SK-N-SH (cell line): ENCODE results near the gene SLC35D2. TPM values are rescaled to one million over a fixed set of nuclear protein-coding genes. Genes with fewer than 3 reads are reported as not detected.

Source experiments
- CTCF ChIA-PET: fragments of 300-600, 350-600 bp; formaldehyde crosslinking; extraction: SDS; loops from one replicate; lab custom pipeline; 2021; lab: Yijun Ruan, JAX
- POLR2A ChIA-PET: fragments of 350-600 bp; sonication (Branson Sonifier 250); formaldehyde crosslinking; extraction: SDS; loops from one replicate; lab custom pipeline; 2020; ENCODE audit warnings: antibody characterized with exemption, inconsistent platforms; lab: Yijun Ruan, JAX
- DNase-seq: peaks from one replicate; pipeline ENCODE4 v3.0.0; 2012
- H2AFZ ChIP-seq: fragments of 200-600 bp; sonication (generic); 2 replicates; pipeline ENCODE4 v1.8.1; 2016; ENCODE audit warnings: antibody characterized with exemption, mild to moderate bottlenecking, low read depth
- H3F3A ChIP-seq: fragments of 200-600 bp; sonication (generic); replicated peaks from 2 replicates; pipeline ENCODE3; 2016; ENCODE audit warnings: antibody characterized with exemption, mild to moderate bottlenecking; ENCODE audit not compliant: insufficient read depth
- H3K27ac ChIP-seq, 2 experiments: fragments of 200-500 bp in 1 of 2; fragments of 200-600 bp in 1 of 2; sonication (Bioruptor generic) in 1 of 2; sonication (generic), shearing (Covaris generic) in 1 of 2; 2 replicates each; pipeline versions ENCODE4 v1.5.1 to v1.6.1; 2014 to 2016; ENCODE audit warnings: low read depth in 2 of 2, inconsistent platforms in 1 of 2, low read length in 1 of 2, mild to moderate bottlenecking in 1 of 2, mixed read lengths in 1 of 2
- H3K27me3 ChIP-seq: fragments of 200-600 bp; sonication (generic), shearing (Covaris generic); 2 replicates; pipeline ENCODE4 v1.6.1; 2016; ENCODE audit warnings: mixed run types; ENCODE audit not compliant: insufficient read depth
- H3K36me3 ChIP-seq, 2 experiments: fragments of 200-500 bp in 1 of 2; fragments of 200-600 bp in 1 of 2; sonication (Bioruptor generic) in 1 of 2; sonication (generic) in 1 of 2; replicated peaks in 1 of 2; 2 replicates each; pipeline versions ENCODE3 to v1.5.1; 2014 to 2016; ENCODE audit warnings: low read length in 1 of 2, mild to moderate bottlenecking in 1 of 2; ENCODE audit not compliant: insufficient read depth in 2 of 2, control insufficient read depth in 1 of 2
- H3K4me1 ChIP-seq, 2 experiments: fragments of 200-500 bp in 1 of 2; fragments of 200-600 bp in 1 of 2; sonication (Bioruptor generic) in 1 of 2; sonication (generic), shearing (Covaris generic) in 1 of 2; 2 replicates each; pipeline versions ENCODE4 v1.5.1 to v1.6.1; 2014 to 2016; ENCODE audit warnings: low read depth in 1 of 2, low read length in 1 of 2, mixed run types in 1 of 2; ENCODE audit not compliant: insufficient read depth in 2 of 2, control insufficient read depth in 1 of 2
- H3K4me2 ChIP-seq: fragments of 200-600 bp; sonication (generic), shearing (Covaris generic); 2 replicates; pipeline ENCODE4 v1.6.1; 2017; ENCODE audit warnings: mixed run types
- H3K4me3 ChIP-seq, 2 experiments: fragments of 200-500 bp in 1 of 2; fragments of 200-600 bp in 1 of 2; sonication (Bioruptor generic) in 1 of 2; sonication (generic), shearing (Covaris generic) in 1 of 2; 2 replicates each; pipeline versions ENCODE4 v1.5.1 to v1.8.1; 2014 to 2016; ENCODE audit warnings: low read depth in 2 of 2, inconsistent platforms in 1 of 2, low read length in 1 of 2, mild to moderate bottlenecking in 1 of 2, mixed read lengths in 1 of 2, moderate library complexity in 1 of 2
- H3K79me2 ChIP-seq: fragments of 200-600 bp; sonication (generic); 2 replicates; pipeline ENCODE4 v1.8.1; 2017; ENCODE audit warnings: mild to moderate bottlenecking; ENCODE audit not compliant: insufficient read depth
- H3K9ac ChIP-seq: fragments of 200-600 bp; sonication (generic); 2 replicates; pipeline ENCODE4 v1.6.1; 2017; ENCODE audit warnings: mixed run types
- H3K9me2 ChIP-seq: fragments of 200-600 bp; sonication (generic); 2 replicates; pipeline ENCODE4 v1.6.1; 2017; ENCODE audit warnings: mixed run types
- H3K9me3 ChIP-seq: fragments of 200-600 bp; sonication (generic); 2 replicates; pipeline ENCODE4 v1.6.1; 2017; ENCODE audit warnings: mixed run types, mild to moderate bottlenecking, moderate library complexity
- H4K20me1 ChIP-seq: fragments of 200-600 bp; sonication (generic); 2 replicates; pipeline ENCODE4 v1.6.1; 2017; ENCODE audit warnings: mild to moderate bottlenecking, mixed run types; ENCODE audit not compliant: insufficient read depth
- CTCF ChIP-seq: fragments of 200-600 bp; sonication (generic); IDR thresholded peaks from 2 replicates; pipeline ENCODE4 v1.6.1; 2017; ENCODE audit warnings: antibody characterized with exemption, mild to moderate bottlenecking, moderate library complexity
- ELF1 ChIP-seq: IDR thresholded peaks from 2 replicates; pipeline ENCODE4 v1.4.0; 2012
- EP300 ChIP-seq, 2 experiments: IDR thresholded peaks; 2 replicates each; pipeline versions ENCODE4 v1.4.0 to v1.6.1; 2012; ENCODE audit warnings: borderline replicate concordance in 1 of 2, low read depth in 1 of 2, low read length in 1 of 2
- EZH2phosphoT487 ChIP-seq: fragments of 200-600 bp; sonication (generic); IDR thresholded peaks from 2 replicates; pipeline ENCODE4 v1.6.1; 2017; ENCODE audit warnings: low read depth, mixed run types, mild to moderate bottlenecking, antibody characterized with exemption, moderate library complexity, borderline replicate concordance
- FOXM1 ChIP-seq: IDR thresholded peaks from 2 replicates; pipeline ENCODE4 v1.4.0; 2012; ENCODE audit warnings: low read depth, mild to moderate bottlenecking
- GATA2 ChIP-seq: sonication (generic); formaldehyde crosslinking; IDR thresholded peaks from 2 replicates; pipeline ENCODE4 v1.5.0; 2020; ENCODE audit warnings: mild to moderate bottlenecking, missing genetic modification reagents
- IRF3 ChIP-seq: fragments of 150-350 bp; IDR thresholded peaks from 2 replicates; pipeline ENCODE4 v1.6.1; 2016; ENCODE audit warnings: mild to moderate bottlenecking, low read depth, low read length
- MAX ChIP-seq: IDR thresholded peaks from 2 replicates; pipeline ENCODE4 v1.4.0; 2012; ENCODE audit warnings: low read depth
- NFIC ChIP-seq: IDR thresholded peaks from 2 replicates; pipeline ENCODE4 v1.4.0; 2012; ENCODE audit warnings: borderline replicate concordance
- NRF1 ChIP-seq: IDR thresholded peaks from 2 replicates; pipeline ENCODE4 v1.6.1; 2012; ENCODE audit warnings: low read depth, mild to moderate bottlenecking, low read length
- PBX3 ChIP-seq: IDR thresholded peaks from 2 replicates; pipeline ENCODE4; 2012
- RAD21 ChIP-seq: IDR thresholded peaks from 2 replicates; pipeline ENCODE4 v1.6.1; 2012; ENCODE audit warnings: mild to moderate bottlenecking, low read length
- RCOR1 ChIP-seq: fragments of 150-350 bp; IDR thresholded peaks from 2 replicates; pipeline ENCODE4 v1.6.1; 2017; ENCODE audit warnings: antibody characterized with exemption, low read length
- RFX5 ChIP-seq: IDR thresholded peaks from 2 replicates; pipeline ENCODE4 v1.6.1; 2012; ENCODE audit warnings: mild to moderate bottlenecking, improper control_type of control experiment, low read length
- SMC3 ChIP-seq: IDR thresholded peaks from 2 replicates; pipeline ENCODE4 v1.6.1; 2012; ENCODE audit warnings: low read depth, low read length, improper control_type of control experiment
- TAF1 ChIP-seq: IDR thresholded peaks from 2 replicates; pipeline ENCODE4 v1.6.1; 2012; ENCODE audit warnings: low read depth, mild to moderate bottlenecking, low read length, moderate library complexity, borderline replicate concordance
- USF1 ChIP-seq: IDR thresholded peaks from 2 replicates; pipeline ENCODE4 v1.4.0; 2012; ENCODE audit warnings: low read depth, borderline replicate concordance
- USF2 ChIP-seq: fragments of 150-350 bp; IDR thresholded peaks from 2 replicates; pipeline ENCODE4 v1.6.1; 2017; ENCODE audit warnings: antibody characterized with exemption, low read length, low read depth, borderline replicate concordance
- WGBS: methylation state at CpG from one replicate; pipeline ENCODE4 v1.1.6; 2017; ENCODE audit warnings: low lambda C conversion rate; 5-methylcytosine and 5-hydroxymethylcytosine counted together
- polyA plus RNA-seq, 3 experiments: library from polyadenylated mRNA; depleted of rRNA; stranded (reverse); fragments of >200 nt; gene quantifications; 2 replicates each; pipeline ENCODE4 v1.2.3, GENCODE V29; 2012

SLC35D2 gene
- polyA plus RNA-seq, 1 of the 3 experiments (the other 2 are of a cell fraction), result 26.1 TPM

GRCh38 chr9:96429732-96430131 lies 46.2 kb upstream of the SLC35D2 start (continued):
- TF ChIP-seq RFX5 (no peak), EP300 (IDR thresholded peaks at IDR 0.05; ENCODE audit: borderline replicate concordance in 1 of 2, low read depth in 1 of 2, low read length in 1 of 2) (no peak), IRF3 (no peak), SMC3 (no peak), FOXM1 (no peak), TAF1 (no peak), USF1 (no peak), NRF1 (no peak), RCOR1 (no peak), PBX3 (no peak)

GRCh38 chr9:96425500-96426169 lies 42.1 kb upstream of the SLC35D2 start:
- peaks cover 4% of the 10 kb centered on the region for H3F3A ChIP-seq
- no peak overlapping the region for H3K4me3 ChIP-seq
- no peaks in the 10 kb centered on the region for H3K79me2 ChIP-seq
- H3K27me3 ChIP-seq, result no peaks in the 10 kb centered on the region
- no peak overlapping the region for H3K4me2 ChIP-seq
- CTCF ChIA-PET, result interaction anchor here (0.5 to 1.8 kb wide), 2 partner anchors 24 to 150 kb away, joined by 3 to 4 read pairs; partner anchors contain the start of gene HABP4
- no peaks in the 10 kb centered on the region for H3K9me2 ChIP-seq
- WGBS, result 91% methylated on average over 4 of the region's 4 CpGs
- no peaks in the 10 kb centered on the region for H4K20me1 ChIP-seq
- no peak overlapping the region for H3K27ac ChIP-seq
- no peaks in the 10 kb centered on the region for H3K36me3 ChIP-seq
- peaks cover 3 to 8% of the 10 kb centered on the region in 2 experiments; a peak in 3 of 4 replicates for H3K4me1 ChIP-seq
- no peak overlapping the region for H3K9ac ChIP-seq
- H3K9me3 ChIP-seq, result no peaks in the 10 kb centered on the region
- no peak overlapping the region for H2AFZ ChIP-seq
- TF ChIP-seq GATA2 (CRISPR knock-in tag), result no peak
- POLR2A ChIA-PET, result no interaction called here
- no peak for DNase-seq

- no peaks in the 10 kb centered on the region for H3K9me3 ChIP-seq
- H3K4me1 ChIP-seq, result peaks cover 11 to 17% of the 10 kb centered on the region in 2 experiments
- H3K36me3 ChIP-seq, result no peaks in the 10 kb centered on the region
- H3F3A ChIP-seq, result peaks cover 17% of the 10 kb centered on the region
- H3K4me3 ChIP-seq, result no peak overlapping the region
- no peaks in the 10 kb centered on the region for H3K79me2 ChIP-seq
- no peak overlapping the region for H2AFZ ChIP-seq
- no peak for DNase-seq
- ChIA-PET CTCF (interaction anchor here (1.1 kb wide), 1 partner anchor 195 kb away, joined by 4 read pairs; the partner anchor contains the start of gene CDC14B), POLR2A (no interaction called here)
- 92% methylated on average over 6 of the region's 6 CpGs for WGBS
- H3K27me3 ChIP-seq, result no peaks in the 10 kb centered on the region
- H4K20me1 ChIP-seq, result no peaks in the 10 kb centered on the region
- H3K27ac ChIP-seq, result no peak overlapping the region
- no peaks in the 10 kb centered on the region for H3K9me2 ChIP-seq
- H3K4me2 ChIP-seq, result no peak overlapping the region
- no peak overlapping the region for H3K9ac ChIP-seq
- TF ChIP-seq MAX, result no peak
- TF ChIP-seq TAF1, result no peak
- TF ChIP-seq ELF1, result no peak
- no peak for TF ChIP-seq USF2
- no peak for TF ChIP-seq SMC3
- no peak for TF ChIP-seq CTCF
- no peak for TF ChIP-seq EZH2phosphoT487
- TF ChIP-seq RAD21, result no peak
- TF ChIP-seq USF1, result no peak
- no peak for TF ChIP-seq NFIC
- no peak for TF ChIP-seq GATA2 (CRISPR knock-in tag)
These were observed 40.5 kb upstream of the SLC35D2 start for GRCh38 chr9:96423985-96424336.
